ENCODE data around the gene GLYATL1.

GLYATL1 gene

GRCh38 chr11:58939277-58939676 lies at the start of gene GLYATL1:
TSS of gene GLYATL1 (plus strand) at chr11:58939488. CDS start at chr11:58947088, 7,600 bp downstream.
- DNase-seq, result no peak

- no peak for DNase-seq
Measured at GRCh38 chr11:58893899-58894298, 45.4 kb upstream of the GLYATL1 start.

- DNase-seq, result no peak
Measured at GRCh38 chr11:58898106-58898505, 41.2 kb upstream of the GLYATL1 start.

GRCh38 chr11:58900479-58901420 lies 38.5 kb upstream of the GLYATL1 start:
- DNase-seq, result no peak

GRCh38 chr11:58902881-58903280 lies 36.4 kb upstream of the GLYATL1 start:
- no peak for DNase-seq

GRCh38 chr11:58905011-58905720 lies 34.1 kb upstream of the GLYATL1 start:
- DNase-seq, result no peak

- no peak for DNase-seq
Measured at GRCh38 chr11:58905721-58906547, 33.4 kb upstream of the GLYATL1 start.

GRCh38 chr11:58907780-58908179 lies 31.5 kb upstream of the GLYATL1 start:
- no peak for DNase-seq

- no peak for DNase-seq
Measured at GRCh38 chr11:58912124-58912523, 27.2 kb upstream of the GLYATL1 start.

GRCh38 chr11:58913685-58914084 lies 25.6 kb upstream of the GLYATL1 start:
- DNase-seq, result no peak

- DNase-seq, result no peak
Measured at GRCh38 chr11:58914821-58915543, 24.3 kb upstream of the GLYATL1 start.

- DNase-seq, result no peak
Measured at GRCh38 chr11:58916637-58917036, 22.7 kb upstream of the GLYATL1 start.

- no peak for DNase-seq
Measured at GRCh38 chr11:58917159-58917783, 22.0 kb upstream of the GLYATL1 start.

- DNase-seq, result no peak
Measured at GRCh38 chr11:58919561-58919960, 19.7 kb upstream of the GLYATL1 start.

GRCh38 chr11:58919980-58920379 lies 19.3 kb upstream of the GLYATL1 start:
- DNase-seq, result no peak

GRCh38 chr11:58921778-58922390 lies 17.4 kb upstream of the GLYATL1 start:
- DNase-seq, result no peak

GRCh38 chr11:58922479-58922878 lies 16.8 kb upstream of the GLYATL1 start:
- no peak for DNase-seq

- DNase-seq, result no peak
Measured at GRCh38 chr11:58923300-58923788, 15.9 kb upstream of the GLYATL1 start.

- no peak for DNase-seq
Measured at GRCh38 chr11:58924230-58924629, 15.1 kb upstream of the GLYATL1 start.

- DNase-seq, result no peak
Measured at GRCh38 chr11:58926251-58926650, 13.0 kb upstream of the GLYATL1 start.

- no peak for DNase-seq
Measured at GRCh38 chr11:58926695-58927094, 12.6 kb upstream of the GLYATL1 start.

Data from activated CD4-positive, CD25-positive, alpha-beta regulatory T cell (primary cell).